Astrocyte (in vitro differentiated cells and primary cell): ENCODE data around the gene HTRA1. TPM values are rescaled to one million over a fixed set of nuclear protein-coding genes. Genes with fewer than 3 reads are reported as not detected.

Experiments
- DNase-seq: peaks from one replicate; pipeline ENCODE4 v3.0.0-alpha.2; 2010; ENCODE audit warnings: low read depth
- FAIRE-seq: peaks from 2 replicates; lab custom pipeline; 2011; peaks lifted over from hg19 to GRCh38; lab: Jason Lieb, UNC
- H2AFZ ChIP-seq: 2 replicates; pipeline ENCODE4 v1.6.0; 2012; ENCODE audit warnings: low read depth, low read length, inconsistent platforms
- H3K27ac ChIP-seq: 2 replicates; pipeline ENCODE4 v1.5.1; 2011; ENCODE audit warnings: low read depth, low read length, inconsistent platforms
- H3K27me3 ChIP-seq: 2 replicates; pipeline ENCODE4 v1.6.0; 2011; ENCODE audit warnings: low read length, inconsistent platforms; ENCODE audit not compliant: insufficient read depth
- H3K36me3 ChIP-seq: 2 replicates; pipeline ENCODE4 v1.5.1; 2011; ENCODE audit warnings: low read length, inconsistent platforms; ENCODE audit not compliant: insufficient read depth
- H3K4me1 ChIP-seq: 2 replicates; pipeline ENCODE4 v1.5.1; 2011; ENCODE audit warnings: low read length, inconsistent platforms; ENCODE audit not compliant: insufficient read depth
- H3K4me2 ChIP-seq: 2 replicates; pipeline ENCODE4 v1.6.0; 2012; ENCODE audit warnings: low read length, inconsistent platforms
- H3K4me3 ChIP-seq: 2 replicates; pipeline ENCODE4 v1.5.1; 2011; ENCODE audit warnings: low read depth, mild to moderate bottlenecking, low read length, inconsistent platforms; ENCODE audit not compliant: insufficient read depth
- H3K79me2 ChIP-seq: 2 replicates; pipeline ENCODE4 v1.6.0; 2012; ENCODE audit warnings: mild to moderate bottlenecking, low read length, inconsistent platforms; ENCODE audit not compliant: insufficient read depth
- H3K9ac ChIP-seq: 2 replicates; pipeline ENCODE4 v1.6.0; 2012; ENCODE audit warnings: mild to moderate bottlenecking, low read length, inconsistent platforms
- H3K9me3 ChIP-seq: 2 replicates; pipeline ENCODE4 v1.5.1; 2012; ENCODE audit warnings: low read depth, mild to moderate bottlenecking, low read length, inconsistent platforms; ENCODE audit not compliant: insufficient read depth
- H4K20me1 ChIP-seq: 2 replicates; pipeline ENCODE4 v1.6.0; 2012; ENCODE audit warnings: low read length, inconsistent platforms; ENCODE audit not compliant: insufficient read depth
- H3K27ac Mint-ChIP-seq: one replicate; pipeline ENCODE4 v1.8.0; 2021; ENCODE audit warnings: mild to moderate bottlenecking, mixed read lengths; ENCODE audit not compliant: unreplicated experiment
- H3K27me3 Mint-ChIP-seq: one replicate; pipeline ENCODE4 v1.8.0; 2021; ENCODE audit warnings: low read depth, mixed read lengths; ENCODE audit not compliant: unreplicated experiment
- H3K36me3 Mint-ChIP-seq: one replicate; pipeline ENCODE4 v1.8.0; 2021; ENCODE audit warnings: low read depth, mixed read lengths; ENCODE audit not compliant: unreplicated experiment
- H3K4me1 Mint-ChIP-seq: one replicate; pipeline ENCODE4 v1.8.0; 2021; ENCODE audit warnings: low read depth, mixed read lengths; ENCODE audit not compliant: unreplicated experiment
- H3K4me3 Mint-ChIP-seq: one replicate; pipeline ENCODE4 v1.8.0; 2021; ENCODE audit warnings: mild to moderate bottlenecking, moderate library complexity, mixed read lengths; ENCODE audit not compliant: unreplicated experiment
- H3K9me3 Mint-ChIP-seq: one replicate; pipeline ENCODE4 v1.8.0; 2021; ENCODE audit warnings: mild to moderate bottlenecking, mixed read lengths; ENCODE audit not compliant: unreplicated experiment
- EZH2 ChIP-seq: IDR thresholded peaks from 2 replicates; pipeline ENCODE4 v1.6.1; 2012; ENCODE audit warnings: mild to moderate bottlenecking, low read length, inconsistent platforms; ENCODE audit not compliant: insufficient read depth
- total RNA-seq: library from RNA; stranded (reverse); gene quantifications from 2 replicates; pipeline ENCODE4 v1.2.1, GENCODE V29; 2021
- TF ChIP-seq, protein P1 (sequence below): IDR thresholded peaks from 2 replicates; pipeline ENCODE4 v1.5.1; 2011; ENCODE audit warnings: low read depth, mild to moderate bottlenecking, inconsistent platforms, low read length, moderate library complexity; ENCODE audit not compliant: insufficient read depth

HTRA1 gene
- total RNA-seq, 1 donor from 2014 or later: 34.9 TPM

DNA sequence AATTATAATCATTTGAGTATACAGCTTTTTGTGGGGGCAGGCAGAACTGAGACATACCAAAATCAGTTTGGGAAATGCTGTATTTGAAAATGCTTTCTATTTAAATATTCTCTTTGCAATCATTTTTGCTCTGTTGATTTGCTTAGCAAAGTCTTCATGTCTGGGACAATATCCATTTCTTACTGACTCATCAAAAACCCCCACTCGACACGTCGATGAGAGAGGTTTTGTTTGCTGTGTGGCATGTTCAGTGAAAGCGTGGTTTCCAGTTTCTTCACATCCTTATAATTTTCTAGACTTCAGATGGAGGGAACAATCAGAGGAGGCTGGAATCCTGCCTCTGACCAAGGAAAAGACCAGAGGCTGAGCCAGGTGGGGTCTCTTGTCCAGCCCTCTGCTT lies 28.9 kb downstream of the HTRA1 start:
- peaks cover 18% of the 10 kb centered on the region for H3K4me1 Mint-ChIP-seq
- no peak overlapping the region for H3K27ac Mint-ChIP-seq
- Histone ChIP-seq H4K20me1 (peaks cover 4% of the 10 kb centered on the region), H3K36me3 (no peaks in the 10 kb centered on the region), H3K27me3 (no peaks in the 10 kb centered on the region), H3K4me1 (peaks cover 43% of the 10 kb centered on the region), H2AFZ (no peak overlapping the region), H3K4me3 (no peak overlapping the region), H3K27ac (no peak overlapping the region), H3K4me2 (peak overlapping the region; percentile 39), H3K79me2 (no peaks in the 10 kb centered on the region), H3K9me3 (no peaks in the 10 kb centered on the region), H3K9ac (no peak overlapping the region)
- DNase-seq (peak; percentile 67), FAIRE-seq (no peak)
- TF ChIP-seq, protein P1, sequence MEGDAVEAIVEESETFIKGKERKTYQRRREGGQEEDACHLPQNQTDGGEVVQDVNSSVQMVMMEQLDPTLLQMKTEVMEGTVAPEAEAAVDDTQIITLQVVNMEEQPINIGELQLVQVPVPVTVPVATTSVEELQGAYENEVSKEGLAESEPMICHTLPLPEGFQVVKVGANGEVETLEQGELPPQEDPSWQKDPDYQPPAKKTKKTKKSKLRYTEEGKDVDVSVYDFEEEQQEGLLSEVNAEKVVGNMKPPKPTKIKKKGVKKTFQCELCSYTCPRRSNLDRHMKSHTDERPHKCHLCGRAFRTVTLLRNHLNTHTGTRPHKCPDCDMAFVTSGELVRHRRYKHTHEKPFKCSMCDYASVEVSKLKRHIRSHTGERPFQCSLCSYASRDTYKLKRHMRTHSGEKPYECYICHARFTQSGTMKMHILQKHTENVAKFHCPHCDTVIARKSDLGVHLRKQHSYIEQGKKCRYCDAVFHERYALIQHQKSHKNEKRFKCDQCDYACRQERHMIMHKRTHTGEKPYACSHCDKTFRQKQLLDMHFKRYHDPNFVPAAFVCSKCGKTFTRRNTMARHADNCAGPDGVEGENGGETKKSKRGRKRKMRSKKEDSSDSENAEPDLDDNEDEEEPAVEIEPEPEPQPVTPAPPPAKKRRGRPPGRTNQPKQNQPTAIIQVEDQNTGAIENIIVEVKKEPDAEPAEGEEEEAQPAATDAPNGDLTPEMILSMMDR: no peak
- no peak for TF ChIP-seq EZH2
- peaks cover 8% of the 10 kb centered on the region for H3K27me3 Mint-ChIP-seq
- peaks cover 8% of the 10 kb centered on the region for H3K36me3 Mint-ChIP-seq
- peaks cover 4% of the 10 kb centered on the region for H3K9me3 Mint-ChIP-seq
- H3K4me3 Mint-ChIP-seq: no peak overlapping the region

- Mint-ChIP-seq H3K9me3 (peaks cover 4% of the 10 kb centered on the region), H3K36me3 (peaks cover 5% of the 10 kb centered on the region), H3K4me1 (peaks cover 19% of the 10 kb centered on the region), H3K27me3 (peaks cover 8% of the 10 kb centered on the region), H3K4me3 (no peak overlapping the region), H3K27ac (no peak overlapping the region)
- Histone ChIP-seq H4K20me1 (peaks cover 4% of the 10 kb centered on the region), H3K9ac (peak overlapping the region; percentile 25), H3K27me3 (no peaks in the 10 kb centered on the region), H3K27ac (peak overlapping the region; percentile 17), H3K4me3 (no peak overlapping the region), H3K36me3 (no peaks in the 10 kb centered on the region), H2AFZ (peak overlapping the region; percentile 8), H3K4me1 (peaks cover 51% of the 10 kb centered on the region), H3K79me2 (no peaks in the 10 kb centered on the region), H3K4me2 (peak overlapping the region; percentile 39), H3K9me3 (no peaks in the 10 kb centered on the region)
- peak; percentile 69 for DNase-seq
- FAIRE-seq: no peak
- no peak for TF ChIP-seq EZH2
- TF ChIP-seq, protein P1: no peak
Measured at GRCh38 chr10:122490786-122491680, 29.7 kb downstream of the HTRA1 start.

- Mint-ChIP-seq H3K36me3 (peaks cover 5% of the 10 kb centered on the region), H3K4me1 (peaks cover 21% of the 10 kb centered on the region), H3K9me3 (peaks cover 6% of the 10 kb centered on the region), H3K27me3 (peaks cover 8% of the 10 kb centered on the region), H3K27ac (no peak overlapping the region), H3K4me3 (no peak overlapping the region)
- H3K4me3 ChIP-seq: no peak overlapping the region
- DNase-seq (no peak), FAIRE-seq (no peak)
- H3K79me2 ChIP-seq: no peaks in the 10 kb centered on the region
- H3K9ac ChIP-seq: peak overlapping the region; percentile 25
- peak overlapping the region; percentile 39 for H3K4me2 ChIP-seq
- H3K9me3 ChIP-seq: no peaks in the 10 kb centered on the region
- TF ChIP-seq, protein P1: no peak
- no peak for TF ChIP-seq EZH2
- no peaks in the 10 kb centered on the region for H4K20me1 ChIP-seq
- H3K27ac ChIP-seq: no peak overlapping the region
- H3K36me3 ChIP-seq: no peaks in the 10 kb centered on the region
- peaks cover 51% of the 10 kb centered on the region for H3K4me1 ChIP-seq
- no peak overlapping the region for H2AFZ ChIP-seq
- no peaks in the 10 kb centered on the region for H3K27me3 ChIP-seq
Measured at GRCh38 chr10:122492006-122492405, 30.7 kb downstream of the HTRA1 start.
